Hepatocyte (in vitro differentiated cells): ENCODE results near the gene SIGLEC11.

ENCODE experiments used
- CTCF ChIP-seq: fragments of 200-600 bp; sonication (generic); IDR thresholded peaks from 2 replicates; pipeline ENCODE4 v1.5.1; 2016; ENCODE audit warnings: antibody characterized with exemption, mild to moderate bottlenecking; ENCODE audit not compliant: poor library complexity
- EZH2 ChIP-seq: fragments of 200-600 bp; sonication (generic); IDR thresholded peaks from 2 replicates; pipeline ENCODE4 v1.6.1; 2016; ENCODE audit warnings: antibody characterized with exemption, mild to moderate bottlenecking, borderline replicate concordance
- EZH2phosphoT487 ChIP-seq: fragments of 200-600 bp; sonication (generic); IDR thresholded peaks from one replicate; pipeline ENCODE4 v1.6.1; 2018; ENCODE audit warnings: antibody characterized with exemption, mild to moderate bottlenecking, low read depth, moderate library complexity; ENCODE audit not compliant: unreplicated experiment, severe bottlenecking

GRCh38 chr19:50003810-50004419 is 42.9 kb upstream of the SIGLEC11 start:
- TF ChIP-seq EZH2: no peak
- no peak for TF ChIP-seq CTCF
- TF ChIP-seq EZH2phosphoT487: no peak
